ENCODE results near the gene NCKAP5.

Gene NCKAP5

GRCh38 chr2:133438848-133439564 lies 129.3 kb downstream of the NCKAP5 start:
- H3K27me3 ChIP-seq (ENCODE audit: control insufficient read depth in 1 of 2, insufficient read depth in 2 of 2, low read length in 2 of 2) = no peaks in the 10 kb centered on the region
- H3K9me3 ChIP-seq (ENCODE audit: control insufficient read depth in 2 of 2, low read length in 2 of 2) = no peaks in the 10 kb centered on the region
- H3K9ac ChIP-seq (ENCODE audit: low read length in 2 of 2) = no peak overlapping the region
- H3K4me1 ChIP-seq (ENCODE audit: control insufficient read depth, insufficient read depth, low read length) = no peaks in the 10 kb centered on the region
- H3K4me3 ChIP-seq (ENCODE audit: low read length in 2 of 2) = no peak overlapping the region
- H3K36me3 ChIP-seq (ENCODE audit: control insufficient read depth in 2 of 2, insufficient read depth in 2 of 2, low read length in 2 of 2) = no peaks in the 10 kb centered on the region
- H3K27ac ChIP-seq (ENCODE audit: low read length) = no peak overlapping the region

GRCh38 chr2:133438026-133438425 lies 130.2 kb downstream of the NCKAP5 start:
- Histone ChIP-seq H3K9ac (ENCODE audit: low read length in 2 of 2) (no peak overlapping the region), H3K9me3 (ENCODE audit: control insufficient read depth in 2 of 2, low read length in 2 of 2) (no peaks in the 10 kb centered on the region), H3K4me3 (ENCODE audit: low read length in 2 of 2) (no peak overlapping the region), H3K4me1 (ENCODE audit: control insufficient read depth, insufficient read depth, low read length) (no peaks in the 10 kb centered on the region), H3K36me3 (ENCODE audit: control insufficient read depth in 2 of 2, insufficient read depth in 2 of 2, low read length in 2 of 2) (no peaks in the 10 kb centered on the region), H3K27me3 (ENCODE audit: control insufficient read depth in 1 of 2, insufficient read depth in 2 of 2, low read length in 2 of 2) (no peaks in the 10 kb centered on the region), H3K27ac (ENCODE audit: low read length) (no peak overlapping the region)

- Histone ChIP-seq H3K4me3 (ENCODE audit: low read length in 2 of 2) (no peak overlapping the region), H3K4me1 (ENCODE audit: control insufficient read depth, insufficient read depth, low read length) (no peaks in the 10 kb centered on the region), H3K9ac (ENCODE audit: low read length in 2 of 2) (no peak overlapping the region), H3K27ac (ENCODE audit: low read length) (no peak overlapping the region), H3K27me3 (ENCODE audit: control insufficient read depth in 1 of 2, insufficient read depth in 2 of 2, low read length in 2 of 2) (no peaks in the 10 kb centered on the region), H3K9me3 (ENCODE audit: control insufficient read depth in 2 of 2, low read length in 2 of 2) (no peaks in the 10 kb centered on the region), H3K36me3 (ENCODE audit: control insufficient read depth in 2 of 2, insufficient read depth in 2 of 2, low read length in 2 of 2) (no peaks in the 10 kb centered on the region)
Measured at GRCh38 chr2:133437492-133437891, 130.8 kb downstream of the NCKAP5 start.

- H3K4me1 ChIP-seq (ENCODE audit: control insufficient read depth, insufficient read depth, low read length) = no peaks in the 10 kb centered on the region
- H3K9me3 ChIP-seq (ENCODE audit: control insufficient read depth in 2 of 2, low read length in 2 of 2) = no peaks in the 10 kb centered on the region
- no peaks in the 10 kb centered on the region for H3K27me3 ChIP-seq (ENCODE audit: control insufficient read depth in 1 of 2, insufficient read depth in 2 of 2, low read length in 2 of 2)
- H3K9ac ChIP-seq (ENCODE audit: low read length in 2 of 2) = no peak overlapping the region
- H3K27ac ChIP-seq (ENCODE audit: low read length) = no peak overlapping the region
- H3K36me3 ChIP-seq (ENCODE audit: control insufficient read depth in 2 of 2, insufficient read depth in 2 of 2, low read length in 2 of 2) = no peaks in the 10 kb centered on the region
- H3K4me3 ChIP-seq (ENCODE audit: low read length in 2 of 2) = no peak overlapping the region
Measured at GRCh38 chr2:133434959-133435668, 133.1 kb downstream of the NCKAP5 start.

- H3K4me3 ChIP-seq (ENCODE audit: low read length in 2 of 2) = no peak overlapping the region
- H3K9me3 ChIP-seq (ENCODE audit: control insufficient read depth in 2 of 2, low read length in 2 of 2) = no peaks in the 10 kb centered on the region
- no peak overlapping the region for H3K9ac ChIP-seq (ENCODE audit: low read length in 2 of 2)
- no peaks in the 10 kb centered on the region for H3K36me3 ChIP-seq (ENCODE audit: control insufficient read depth in 2 of 2, insufficient read depth in 2 of 2, low read length in 2 of 2)
- H3K27ac ChIP-seq (ENCODE audit: low read length) = no peak overlapping the region
- no peaks in the 10 kb centered on the region for H3K27me3 ChIP-seq (ENCODE audit: control insufficient read depth in 1 of 2, insufficient read depth in 2 of 2, low read length in 2 of 2)
- no peaks in the 10 kb centered on the region for H3K4me1 ChIP-seq (ENCODE audit: control insufficient read depth, insufficient read depth, low read length)
Measured at GRCh38 chr2:133433455-133434451, 134.5 kb downstream of the NCKAP5 start.

GRCh38 chr2:133432778-133433177 lies 135.5 kb downstream of the NCKAP5 start:
- Histone ChIP-seq H3K36me3 (ENCODE audit: control insufficient read depth in 2 of 2, insufficient read depth in 2 of 2, low read length in 2 of 2) (no peaks in the 10 kb centered on the region), H3K4me1 (ENCODE audit: control insufficient read depth, insufficient read depth, low read length) (no peaks in the 10 kb centered on the region), H3K4me3 (ENCODE audit: low read length in 2 of 2) (no peak overlapping the region), H3K9me3 (ENCODE audit: control insufficient read depth in 2 of 2, low read length in 2 of 2) (no peaks in the 10 kb centered on the region), H3K9ac (ENCODE audit: low read length in 2 of 2) (no peak overlapping the region), H3K27ac (ENCODE audit: low read length) (no peak overlapping the region), H3K27me3 (ENCODE audit: control insufficient read depth in 1 of 2, insufficient read depth in 2 of 2, low read length in 2 of 2) (no peaks in the 10 kb centered on the region)

- Histone ChIP-seq H3K27me3 (ENCODE audit: control insufficient read depth in 1 of 2, insufficient read depth in 2 of 2, low read length in 2 of 2) (no peaks in the 10 kb centered on the region), H3K4me3 (ENCODE audit: low read length in 2 of 2) (no peak overlapping the region), H3K9ac (ENCODE audit: low read length in 2 of 2) (no peak overlapping the region), H3K4me1 (ENCODE audit: control insufficient read depth, insufficient read depth, low read length) (no peaks in the 10 kb centered on the region), H3K27ac (ENCODE audit: low read length) (no peak overlapping the region), H3K36me3 (ENCODE audit: control insufficient read depth in 2 of 2, insufficient read depth in 2 of 2, low read length in 2 of 2) (no peaks in the 10 kb centered on the region), H3K9me3 (ENCODE audit: control insufficient read depth in 2 of 2, low read length in 2 of 2) (no peaks in the 10 kb centered on the region)
Measured at GRCh38 chr2:133431289-133431688, 137.0 kb downstream of the NCKAP5 start.

GRCh38 chr2:133426791-133427190 lies 141.5 kb downstream of the NCKAP5 start:
- Histone ChIP-seq H3K27ac (ENCODE audit: low read length) (no peak overlapping the region), H3K36me3 (ENCODE audit: control insufficient read depth in 2 of 2, insufficient read depth in 2 of 2, low read length in 2 of 2) (no peaks in the 10 kb centered on the region)

GRCh38 chr2:133425612-133426011 lies 142.7 kb downstream of the NCKAP5 start:
- H3K27ac ChIP-seq (ENCODE audit: low read length) = no peak overlapping the region

More at GRCh38 chr2:133426791-133427190, 141.5 kb downstream of the NCKAP5 start:
- H3K4me1 ChIP-seq (ENCODE audit: control insufficient read depth, insufficient read depth, low read length) = no peaks in the 10 kb centered on the region
- H3K9me3 ChIP-seq (ENCODE audit: control insufficient read depth in 2 of 2, low read length in 2 of 2) = no peaks in the 10 kb centered on the region
- H3K27me3 ChIP-seq (ENCODE audit: control insufficient read depth in 1 of 2, insufficient read depth in 2 of 2, low read length in 2 of 2) = no peaks in the 10 kb centered on the region
- no peak overlapping the region for H3K9ac ChIP-seq (ENCODE audit: low read length in 2 of 2)
- H3K4me3 ChIP-seq (ENCODE audit: low read length in 2 of 2) = no peak overlapping the region

GRCh38 chr2:133424876-133425275 lies 143.4 kb downstream of the NCKAP5 start:
- Histone ChIP-seq H3K9me3 (ENCODE audit: control insufficient read depth in 2 of 2, low read length in 2 of 2) (no peaks in the 10 kb centered on the region), H3K4me3 (ENCODE audit: low read length in 2 of 2) (no peak overlapping the region), H3K9ac (ENCODE audit: low read length in 2 of 2) (no peak overlapping the region), H3K4me1 (ENCODE audit: control insufficient read depth, insufficient read depth, low read length) (no peaks in the 10 kb centered on the region), H3K36me3 (ENCODE audit: control insufficient read depth in 2 of 2, insufficient read depth in 2 of 2, low read length in 2 of 2) (no peaks in the 10 kb centered on the region), H3K27me3 (ENCODE audit: control insufficient read depth in 1 of 2, insufficient read depth in 2 of 2, low read length in 2 of 2) (no peaks in the 10 kb centered on the region), H3K27ac (ENCODE audit: low read length) (no peak overlapping the region)

More at GRCh38 chr2:133425612-133426011, 142.7 kb downstream of the NCKAP5 start:
- no peaks in the 10 kb centered on the region for H3K4me1 ChIP-seq (ENCODE audit: control insufficient read depth, insufficient read depth, low read length)
- H3K4me3 ChIP-seq (ENCODE audit: low read length in 2 of 2) = no peak overlapping the region
- no peaks in the 10 kb centered on the region for H3K36me3 ChIP-seq (ENCODE audit: control insufficient read depth in 2 of 2, insufficient read depth in 2 of 2, low read length in 2 of 2)
- no peaks in the 10 kb centered on the region for H3K9me3 ChIP-seq (ENCODE audit: control insufficient read depth in 2 of 2, low read length in 2 of 2)
- no peak overlapping the region for H3K9ac ChIP-seq (ENCODE audit: low read length in 2 of 2)
- H3K27me3 ChIP-seq (ENCODE audit: control insufficient read depth in 1 of 2, insufficient read depth in 2 of 2, low read length in 2 of 2) = no peaks in the 10 kb centered on the region

Data from stomach smooth muscle (tissue), 2 donors.